Ureter (tissue), 1 donor: ENCODE data around the gene TNP2. TPM values are rescaled to one million over a fixed set of nuclear protein-coding genes. Genes with fewer than 3 reads are reported as not detected.
"Not testable (repeated sequence)": the region's sequence is repeated elsewhere in the genome, so short reads cannot be mapped to it uniquely, and the experiment has no call there.

Experiments used
- DNase-seq: peaks from one replicate; pipeline ENCODE4 v3.0.0-alpha.2; 2020; ENCODE audit warnings: low spot score
- total RNA-seq: library from RNA; stranded (reverse); gene quantifications from one replicate; pipeline ENCODE4 v1.2.4, GENCODE V29; 2023
- donor health status: DM: yes; HTN: yes; CAD: no.

TNP2 gene
- total RNA-seq, 1 donor from 2014 or later: not detected

DNA sequence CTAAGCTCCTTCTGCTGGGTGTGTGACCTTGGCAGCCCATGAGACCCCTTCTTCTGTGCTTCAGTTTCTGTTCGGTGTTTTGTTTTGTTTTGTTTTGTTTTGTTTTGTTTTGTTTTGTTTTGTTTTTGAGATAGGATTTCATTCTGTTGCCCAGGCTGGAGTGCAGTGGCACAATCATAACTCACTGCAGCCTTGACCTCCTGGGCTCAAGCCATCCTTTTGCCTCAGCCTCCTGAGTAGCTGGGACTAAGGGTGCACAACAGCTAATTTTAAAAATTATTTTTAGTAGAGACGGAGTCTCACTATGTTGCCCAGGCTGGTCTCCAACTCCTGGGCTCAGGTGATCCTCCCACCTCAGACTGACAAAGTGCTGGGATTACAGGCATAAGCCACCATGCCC is 48.6 kb downstream of the TNP2 start:
- DNase-seq: not testable (repeated sequence)

DNA sequence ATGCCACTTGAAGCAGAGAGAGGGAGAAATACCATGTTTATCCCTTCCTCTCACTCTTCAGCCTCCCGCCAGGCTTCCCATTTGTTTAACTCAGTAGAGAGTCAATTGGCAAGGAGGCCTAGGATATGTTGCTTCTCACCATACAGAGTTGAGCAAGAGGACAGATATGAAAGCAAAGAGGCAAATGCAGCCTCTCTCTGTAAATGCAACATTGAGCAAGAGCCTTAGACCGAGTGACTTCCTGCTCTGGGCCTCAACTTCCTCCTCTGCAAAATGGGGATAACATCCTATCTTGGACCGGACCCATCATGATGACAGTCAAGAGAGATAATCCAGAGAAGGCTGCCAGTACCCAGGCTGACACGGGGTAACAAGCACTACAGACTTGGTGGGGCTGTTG is 49.9 kb downstream of the TNP2 start:
- no peak for DNase-seq

DNA sequence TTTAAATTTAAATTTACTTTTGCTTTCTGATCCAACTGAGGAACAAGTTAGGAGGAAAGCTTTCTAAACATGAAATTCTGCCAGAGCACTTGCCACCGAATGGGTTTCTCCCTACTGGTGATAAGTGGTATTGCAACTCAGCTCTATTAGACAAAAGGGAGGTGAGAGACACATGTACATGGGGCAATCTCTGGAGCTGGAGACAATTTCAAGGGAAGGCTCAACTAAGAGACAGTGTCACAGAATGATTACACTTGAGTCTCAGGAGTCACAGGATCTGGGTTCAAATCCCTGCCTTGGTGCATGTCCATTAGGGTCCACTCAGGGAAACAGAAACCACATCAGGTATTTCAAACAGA is 50.5 kb downstream of the TNP2 start:
- no peak for DNase-seq

Other genes starting within 250 kb of the TNP2 start
- gene SOCS1, start 13.1 kb downstream of the TNP2 start, total RNA-seq: 6.9 TPM
- gene PRM3, start 4.3 kb upstream of the TNP2 start, total RNA-seq: not detected
- gene PRM2, start 7.2 kb upstream of the TNP2 start, total RNA-seq: not detected
- not detected for gene PRM1, start 12.0 kb upstream of the TNP2 start, total RNA-seq
- gene RMI2, start 76.1 kb upstream of the TNP2 start, total RNA-seq: 8.4 TPM